CD4-positive, alpha-beta T cell treated with Interleukin-10 for 1 hour (primary cell): ENCODE measurements around the gene LGALS7B.
"Not testable (repeated sequence)": the region's sequence is repeated elsewhere in the genome, so short reads cannot be mapped to it uniquely, and the experiment has no call there.

ENCODE experiments used
- DNase-seq: peaks from one replicate; pipeline ENCODE4 v3.0.0-alpha.2; 2020

The LGALS7B gene

DNA sequence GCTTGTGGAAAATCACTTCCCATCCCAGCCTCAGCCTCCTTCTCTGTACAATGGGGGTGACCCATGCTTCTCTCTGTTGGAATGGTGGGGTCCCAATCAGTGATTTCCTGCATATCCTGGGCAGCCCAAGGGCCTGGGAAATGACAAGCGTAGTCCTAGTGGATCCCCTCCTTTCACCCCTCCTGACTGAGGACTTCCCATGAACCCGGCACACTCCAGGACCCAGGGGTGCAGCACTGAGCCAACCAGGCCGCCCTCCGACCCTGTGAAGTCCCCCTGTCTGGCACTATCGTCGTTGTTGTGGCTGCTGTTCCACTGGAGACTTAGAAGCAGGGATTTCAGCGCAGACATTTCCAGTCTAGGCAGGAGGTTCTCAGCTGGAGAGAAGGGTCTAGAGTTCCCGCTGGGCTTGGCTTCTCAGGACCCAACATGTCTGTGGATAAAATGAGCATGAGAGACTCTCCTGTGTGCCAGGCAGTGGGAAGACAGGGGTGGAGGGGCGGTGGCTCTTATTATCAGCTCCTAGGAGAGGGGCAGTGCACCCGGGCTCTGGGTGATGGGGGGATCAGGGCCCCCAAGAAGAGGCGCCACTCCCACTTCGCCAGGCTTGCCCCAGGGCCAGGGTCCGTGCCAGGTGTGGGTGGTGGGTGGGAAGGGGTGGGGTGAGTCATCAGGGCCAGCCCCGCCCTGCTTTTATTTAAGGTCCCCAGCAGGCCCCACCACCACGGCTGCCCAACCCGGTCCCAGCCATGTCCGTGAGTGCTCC is at the start of gene LGALS7B:
TSS of gene LGALS7B (plus strand) at position 723 of the 766 bp plus-strand sequence. CDS start at position 750, 27 bp downstream.
- no peak for DNase-seq

DNA sequence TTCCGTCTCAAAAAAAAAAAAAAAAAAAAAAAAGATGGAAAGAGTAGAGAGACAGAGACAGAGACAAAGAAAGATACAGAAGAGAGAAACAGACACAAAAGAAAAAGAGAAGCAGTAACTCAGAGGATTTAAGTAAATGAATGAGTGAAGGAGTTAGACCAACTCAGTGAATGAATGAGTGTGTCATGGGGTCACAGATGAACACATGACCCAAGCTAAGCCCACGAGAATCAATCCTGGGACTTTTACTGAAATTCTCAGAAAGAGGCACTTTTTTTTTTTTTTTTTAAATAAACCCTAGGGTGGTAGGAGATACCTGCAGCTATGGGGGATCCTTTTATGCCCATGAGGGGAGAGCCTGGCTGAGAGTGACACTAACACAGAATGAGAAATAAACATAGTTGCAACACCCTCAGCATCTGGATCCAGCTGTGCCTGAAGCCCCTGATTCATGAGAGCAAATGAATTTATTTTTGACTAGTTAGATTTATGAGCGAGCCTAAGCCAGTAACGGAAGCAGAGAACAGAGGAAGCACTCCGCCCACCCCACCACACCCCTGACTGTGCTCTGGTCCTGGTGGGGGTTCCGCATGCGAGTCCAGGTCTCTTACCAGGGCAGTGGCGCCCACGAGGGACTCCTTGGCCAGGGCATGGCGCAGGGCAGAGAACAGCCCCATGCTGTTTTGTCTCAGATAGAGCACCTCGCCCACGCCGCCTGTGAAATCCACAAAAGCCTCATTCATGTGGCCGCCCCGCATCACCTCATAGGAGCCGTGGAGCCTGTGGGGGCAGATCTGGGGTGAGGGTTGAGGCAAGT is 49.4 kb upstream of the LGALS7B start:
- DNase-seq = no peak

DNA sequence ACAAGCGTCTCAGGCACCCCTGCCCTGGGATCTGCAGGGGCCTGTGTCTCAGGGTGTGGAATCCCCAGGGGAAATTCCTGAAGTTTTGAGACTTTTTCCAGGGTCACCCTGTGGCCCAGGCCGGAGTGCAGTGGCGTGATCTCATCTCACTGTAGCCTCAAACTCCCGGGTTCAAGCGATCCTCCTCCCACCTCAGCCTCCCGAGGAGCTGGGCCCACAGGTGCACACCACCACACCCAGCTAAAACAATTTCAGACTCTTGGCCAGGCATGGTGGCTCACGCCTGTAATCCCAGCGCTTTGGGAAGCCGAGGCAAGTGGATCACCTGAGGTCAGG is 48.8 kb upstream of the LGALS7B start:
- DNase-seq = no peak

DNA sequence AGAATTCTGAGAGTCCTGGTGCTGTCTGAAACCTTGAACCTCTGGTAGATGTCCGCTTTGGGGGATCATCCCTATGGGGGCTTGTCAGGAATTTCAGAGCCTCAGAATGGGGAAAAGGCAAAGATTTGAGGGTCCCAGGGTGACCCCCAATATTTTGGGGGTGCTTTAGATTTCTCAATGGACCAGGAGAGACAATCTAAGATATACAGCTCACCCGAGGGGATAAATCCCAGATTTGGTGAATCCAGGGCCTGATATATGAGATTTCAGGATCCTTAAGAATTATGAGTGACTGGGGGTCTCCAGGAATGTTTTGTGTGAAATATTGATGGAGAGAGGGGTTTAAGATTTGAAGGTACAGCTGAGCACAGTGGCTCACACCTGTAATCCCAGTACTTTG is 48.1 kb upstream of the LGALS7B start:
- no peak for DNase-seq

DNA sequence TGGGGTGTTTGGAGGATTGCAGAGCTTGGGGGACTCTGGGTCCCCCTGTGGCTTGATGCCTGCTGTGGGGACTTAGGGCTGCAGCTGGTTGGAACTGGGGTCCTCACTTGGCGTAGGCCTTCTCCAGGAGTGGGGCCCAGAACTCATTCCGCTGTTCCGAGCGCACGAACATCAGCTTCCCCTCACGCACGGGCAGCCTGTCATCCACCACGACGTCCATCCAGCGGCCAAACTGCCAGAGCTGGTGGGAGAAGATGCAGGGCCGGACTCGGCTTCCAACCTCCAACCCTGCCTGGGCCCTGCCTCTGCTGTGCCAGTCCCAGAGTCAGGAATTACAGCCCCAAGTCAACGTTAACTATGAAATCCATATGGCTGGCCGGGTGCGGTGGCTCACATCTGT is 47.3 kb upstream of the LGALS7B start:
- DNase-seq = no peak

DNA sequence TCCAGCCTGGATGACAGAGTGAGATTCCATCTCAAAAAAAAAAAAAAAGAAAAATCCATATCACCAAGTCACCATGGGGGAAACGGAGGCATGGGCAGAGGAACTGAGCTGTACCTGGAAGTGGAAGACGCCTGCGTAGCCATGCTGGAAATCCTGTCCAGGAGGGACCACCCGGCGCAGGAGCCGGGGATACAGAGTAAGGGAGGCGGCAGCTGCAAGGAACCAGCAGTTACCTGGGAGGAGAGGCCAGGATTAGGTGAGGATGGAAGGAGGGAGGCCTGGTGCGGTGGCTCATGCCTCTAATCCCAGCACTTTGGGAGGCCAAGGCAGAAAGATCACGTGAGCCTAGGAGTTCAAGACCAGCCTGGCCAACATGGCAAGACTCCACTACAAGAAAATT is 46.7 kb upstream of the LGALS7B start:
- DNase-seq = no peak

DNA sequence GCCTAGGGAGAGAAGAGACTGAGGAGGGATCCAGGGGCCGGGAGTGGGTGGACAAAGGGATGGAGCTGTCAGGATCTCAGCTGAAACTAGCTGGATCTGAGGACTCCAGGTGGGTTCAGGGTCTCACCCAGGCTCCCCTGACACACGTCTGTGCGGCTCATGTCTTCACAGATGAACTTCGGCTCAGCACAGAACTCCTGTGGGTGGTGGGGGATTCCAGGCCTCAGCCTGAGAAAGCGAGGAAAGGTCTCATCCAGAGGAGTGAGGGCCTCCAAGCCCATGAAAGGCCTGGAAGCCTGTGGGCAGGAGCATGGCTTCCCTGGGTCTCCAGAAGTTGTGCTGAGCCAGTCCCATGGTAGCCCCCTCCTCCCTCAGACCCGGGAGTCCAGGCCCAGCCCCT is 46.1 kb upstream of the LGALS7B start:
- no peak for DNase-seq

DNA sequence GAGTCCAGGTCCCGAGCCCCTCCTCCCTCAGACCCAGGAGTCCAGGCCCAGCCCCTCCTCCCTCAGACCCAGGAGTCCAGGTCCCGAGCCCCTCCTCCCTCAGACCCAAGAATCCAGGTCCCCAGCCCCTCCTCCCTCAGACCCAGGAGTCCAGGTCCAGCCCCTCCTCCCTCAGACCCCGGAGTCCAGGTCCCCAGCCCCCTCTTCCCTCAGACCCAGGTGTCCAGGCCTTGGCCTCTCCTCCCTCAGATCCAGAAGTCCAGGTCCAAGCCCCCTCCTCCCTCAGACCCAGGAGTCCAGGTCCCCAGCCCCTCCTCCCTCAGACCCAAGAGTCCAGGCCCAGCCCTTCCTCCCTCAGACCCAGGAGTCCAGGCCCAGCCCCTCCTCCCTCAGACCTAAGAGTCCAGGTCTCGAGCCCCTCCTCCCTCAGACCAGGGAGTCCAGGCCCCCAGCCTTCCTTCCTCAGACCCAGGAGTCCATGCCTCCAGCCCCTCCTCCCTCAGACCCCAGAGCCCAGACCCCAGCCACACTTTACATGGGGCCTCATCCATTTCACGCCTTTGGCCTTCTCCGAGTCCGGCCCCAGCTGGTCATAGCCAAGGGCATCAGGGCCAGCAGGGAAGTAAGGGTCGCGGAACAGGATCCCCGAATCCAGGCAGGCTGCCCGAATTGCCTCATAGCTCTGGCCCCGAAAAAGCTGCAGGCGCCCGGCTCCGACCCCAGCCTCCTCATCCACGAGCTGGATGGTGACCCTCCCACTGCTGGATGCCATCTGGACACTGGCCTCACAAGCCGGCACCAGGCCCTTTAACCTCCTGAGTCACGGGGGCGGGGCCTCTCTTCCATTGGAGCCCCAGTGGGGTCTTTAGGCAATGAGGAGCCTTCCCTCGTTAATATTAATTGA is 45.4 kb upstream of the LGALS7B start:
- no peak for DNase-seq

DNA sequence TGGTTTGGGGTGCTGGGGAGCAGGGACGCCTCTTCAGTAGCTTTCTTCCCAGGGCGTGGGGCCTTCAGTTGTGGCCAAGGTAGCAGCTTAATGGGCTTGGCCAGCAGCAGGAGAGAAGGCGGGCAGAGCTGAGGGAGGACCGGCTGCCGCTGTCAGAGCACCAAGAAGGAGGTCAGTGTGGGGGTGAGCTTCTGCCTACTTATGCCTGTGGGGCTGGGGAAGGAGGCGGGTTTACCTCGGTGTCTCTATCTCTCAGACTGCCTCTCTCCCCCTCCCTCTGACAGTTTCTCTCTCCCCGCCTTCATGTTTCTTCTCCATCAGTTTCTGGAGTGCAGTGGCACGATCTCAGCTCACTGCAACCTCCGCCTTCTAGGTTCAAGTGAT is 44.7 kb upstream of the LGALS7B start, which contains the start of gene CAPN12:
TSS of gene CAPN12 (minus strand) at position 177 of the 384 bp plus-strand sequence. CDS start 309 bp downstream, outside the sequence.
- DNase-seq = no peak

DNA sequence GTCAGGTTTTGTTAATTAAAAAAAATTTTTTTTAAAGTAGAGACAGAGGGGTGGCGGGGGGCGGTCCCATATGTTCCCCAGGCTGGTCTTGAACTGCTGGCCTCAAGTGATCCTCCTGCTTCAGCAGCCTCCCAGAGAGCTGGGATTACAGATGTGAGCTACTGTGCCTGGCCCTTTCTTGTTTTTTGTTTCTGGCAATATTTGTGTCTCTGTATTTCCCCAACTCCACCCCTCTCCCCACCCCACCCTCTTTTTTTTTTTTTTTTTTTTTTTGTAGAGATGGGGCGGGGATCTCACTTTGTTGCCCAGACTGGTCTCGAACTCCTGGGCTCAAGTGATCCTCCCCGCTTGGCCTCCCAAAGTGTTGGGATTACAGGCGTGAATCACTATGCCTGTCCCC is 44.1 kb upstream of the LGALS7B start:
- DNase-seq = no peak

DNA sequence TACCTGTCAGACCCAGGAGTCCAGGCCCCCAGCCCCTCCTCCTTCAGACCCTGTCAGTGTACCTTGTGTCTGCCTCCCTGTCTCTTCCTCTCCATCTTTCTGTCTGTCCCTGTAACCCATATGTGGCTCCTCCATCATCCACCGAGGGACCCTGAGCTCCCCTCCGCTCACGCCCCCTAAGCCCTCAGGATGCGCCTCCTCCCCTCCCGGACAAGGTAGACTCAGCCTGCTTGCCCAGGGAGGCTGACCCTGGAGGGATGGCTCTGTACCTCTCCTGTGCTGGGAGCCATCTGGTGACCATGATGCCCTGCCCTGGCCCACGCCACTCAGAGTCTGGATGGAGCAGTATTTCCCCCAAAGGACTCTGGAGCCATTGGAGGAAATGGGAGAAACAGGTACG is 43.7 kb upstream of the LGALS7B start:
- no peak for DNase-seq

DNA sequence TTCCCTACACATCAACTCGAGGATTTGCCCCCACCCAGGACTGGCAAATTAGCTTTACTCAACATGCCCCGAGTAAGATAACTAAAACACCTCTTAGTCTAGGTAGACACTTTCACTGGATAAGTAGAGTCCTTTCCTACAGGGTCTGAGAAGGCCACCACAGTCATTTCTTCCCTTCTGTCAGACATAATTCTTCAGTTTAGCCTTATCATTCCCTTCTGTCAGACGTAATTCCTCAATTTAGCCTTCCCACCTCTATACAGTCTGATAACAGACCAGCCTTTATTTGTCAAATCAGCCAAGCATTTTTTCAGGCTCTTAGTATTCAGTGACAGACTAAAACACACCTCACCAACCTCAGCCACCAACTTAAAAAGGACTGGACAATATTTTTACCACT is 35.2 kb upstream of the LGALS7B start:
- not testable (repeated sequence) for DNase-seq

DNA sequence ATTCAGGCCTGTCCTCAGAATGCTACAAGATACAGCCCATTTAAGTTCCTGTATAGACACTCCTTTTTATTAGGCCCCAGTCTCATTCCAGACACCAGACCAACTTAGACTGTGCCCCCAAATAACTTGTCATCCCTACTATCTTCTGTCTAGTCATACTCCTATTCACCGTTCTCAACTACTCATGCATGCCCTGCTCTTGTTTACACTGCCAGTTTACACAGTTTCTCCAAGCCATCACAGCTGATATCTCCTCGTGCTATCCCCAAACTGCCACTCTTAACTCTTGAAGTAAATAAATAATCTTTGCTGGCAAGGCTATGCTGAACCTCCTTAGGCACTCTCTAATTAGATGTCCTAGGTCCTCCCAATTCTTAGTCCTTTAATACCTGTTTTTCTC is 34.8 kb upstream of the LGALS7B start:
- not testable (repeated sequence) for DNase-seq

DNA sequence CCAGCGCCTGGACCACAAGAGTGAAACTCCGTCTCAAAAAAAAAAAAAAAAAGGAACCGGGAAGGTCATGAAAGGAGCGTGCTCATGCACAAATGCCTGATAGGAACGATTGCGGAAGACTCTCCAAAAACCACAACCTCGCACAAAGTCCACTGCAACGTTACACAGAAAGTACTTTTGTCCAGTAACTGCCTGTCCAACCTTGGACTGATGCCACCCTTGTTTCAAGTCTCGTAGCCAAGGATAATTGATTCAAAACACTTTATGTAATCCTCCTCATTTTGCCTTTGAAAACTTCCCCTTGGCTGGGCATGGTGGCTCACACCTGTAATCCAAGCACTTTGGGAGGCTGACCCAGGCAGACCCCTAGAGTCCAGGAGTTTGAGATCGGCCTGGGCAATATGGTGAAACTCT is 29.4 kb upstream of the LGALS7B start:
- DNase-seq = no peak

DNA sequence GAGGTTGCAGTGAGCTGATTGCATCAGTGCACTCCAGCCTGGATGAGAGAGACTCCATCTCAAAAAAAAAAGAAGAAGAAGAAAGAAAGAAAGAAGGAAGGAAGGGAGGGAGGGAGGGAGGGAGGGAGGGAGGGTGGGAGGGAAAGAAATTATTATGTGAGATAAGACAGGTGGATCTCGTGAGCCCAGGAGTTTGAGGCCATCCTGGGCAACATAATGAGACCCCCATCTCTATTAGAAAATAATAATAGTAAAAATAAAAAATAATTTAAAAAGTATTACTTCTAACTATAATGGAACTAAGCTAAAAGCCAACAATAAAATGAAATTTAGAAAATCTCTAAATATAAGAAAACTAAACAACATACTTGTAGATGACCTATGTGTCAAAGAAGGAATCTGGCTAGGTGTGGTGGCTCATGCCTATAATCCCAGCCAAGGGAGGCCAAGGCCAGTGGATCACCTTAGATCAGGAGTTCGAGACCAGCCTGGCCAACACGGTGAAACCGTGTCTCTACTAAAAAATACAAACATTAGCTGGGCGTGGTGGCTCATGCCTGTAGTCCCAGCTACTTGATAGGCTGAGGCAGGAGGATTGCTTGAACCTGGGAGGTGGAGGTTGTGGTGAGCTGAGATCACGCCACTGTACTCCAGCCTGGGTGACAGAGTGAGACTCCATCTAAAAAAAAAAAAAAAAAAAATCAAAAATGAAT is 28.0 kb upstream of the LGALS7B start:
- DNase-seq = not testable (repeated sequence)

DNA sequence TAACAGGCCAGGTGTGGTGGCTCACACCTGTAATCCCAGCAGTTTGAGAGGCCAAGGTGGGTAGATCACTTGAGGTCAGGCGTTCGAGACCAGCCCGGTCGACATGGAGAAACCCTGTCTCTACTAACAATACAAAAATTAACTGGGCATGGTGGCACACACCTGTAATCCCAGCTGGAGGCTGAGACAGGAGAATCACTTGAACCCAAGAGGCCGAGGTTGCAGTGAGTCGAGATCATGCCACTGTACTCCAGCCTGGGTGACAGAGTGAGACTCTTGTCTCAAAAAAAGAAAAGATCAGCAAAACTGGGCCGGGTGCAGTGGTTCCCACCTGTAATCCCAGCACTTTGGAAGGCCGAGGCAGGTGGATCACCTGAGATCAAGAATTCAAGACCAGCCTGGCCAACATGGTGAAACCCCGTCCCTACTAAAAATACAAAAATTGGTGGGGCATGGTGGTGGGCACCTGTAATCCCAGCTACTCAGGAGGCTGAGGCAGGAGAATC is 27.1 kb upstream of the LGALS7B start:
- not testable (repeated sequence) for DNase-seq

DNA sequence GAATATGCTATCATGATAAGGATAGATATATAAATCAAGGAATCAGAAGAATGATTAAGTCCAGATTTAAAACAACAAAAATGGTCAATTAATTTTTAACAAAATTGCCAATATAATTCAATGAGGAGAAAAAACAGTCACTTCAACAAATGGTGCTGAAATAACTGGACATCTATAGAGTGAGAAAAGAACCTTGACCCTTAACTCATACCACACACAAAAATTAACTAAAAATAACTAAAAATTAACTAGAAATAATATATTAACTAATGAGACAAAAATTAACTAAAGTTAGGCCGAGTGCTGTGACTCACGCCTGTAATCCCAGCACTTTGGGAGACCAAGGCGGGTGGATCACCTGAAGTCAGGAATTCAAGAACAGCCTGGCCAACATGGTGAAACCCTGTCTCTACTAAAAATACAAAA is 25.2 kb upstream of the LGALS7B start:
- DNase-seq = no peak

DNA sequence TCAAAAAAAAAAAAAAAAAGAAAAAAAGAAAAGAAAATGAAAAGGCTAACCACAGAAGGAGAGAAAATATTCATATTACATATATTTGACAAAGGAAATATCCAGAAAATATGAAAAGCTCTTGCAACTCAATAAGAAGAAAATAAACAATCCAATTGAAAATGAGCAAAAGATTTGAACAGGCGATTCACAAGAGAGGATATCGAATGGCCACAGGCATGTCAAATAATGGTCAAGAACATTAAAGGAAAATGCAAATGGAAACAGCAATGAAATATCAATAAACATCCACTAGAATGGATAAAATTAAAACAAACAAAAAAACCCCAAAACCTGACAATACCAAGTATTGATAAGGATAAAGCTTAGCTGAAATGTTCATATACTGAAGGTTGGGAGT is 23.8 kb upstream of the LGALS7B start:
- no peak for DNase-seq

DNA sequence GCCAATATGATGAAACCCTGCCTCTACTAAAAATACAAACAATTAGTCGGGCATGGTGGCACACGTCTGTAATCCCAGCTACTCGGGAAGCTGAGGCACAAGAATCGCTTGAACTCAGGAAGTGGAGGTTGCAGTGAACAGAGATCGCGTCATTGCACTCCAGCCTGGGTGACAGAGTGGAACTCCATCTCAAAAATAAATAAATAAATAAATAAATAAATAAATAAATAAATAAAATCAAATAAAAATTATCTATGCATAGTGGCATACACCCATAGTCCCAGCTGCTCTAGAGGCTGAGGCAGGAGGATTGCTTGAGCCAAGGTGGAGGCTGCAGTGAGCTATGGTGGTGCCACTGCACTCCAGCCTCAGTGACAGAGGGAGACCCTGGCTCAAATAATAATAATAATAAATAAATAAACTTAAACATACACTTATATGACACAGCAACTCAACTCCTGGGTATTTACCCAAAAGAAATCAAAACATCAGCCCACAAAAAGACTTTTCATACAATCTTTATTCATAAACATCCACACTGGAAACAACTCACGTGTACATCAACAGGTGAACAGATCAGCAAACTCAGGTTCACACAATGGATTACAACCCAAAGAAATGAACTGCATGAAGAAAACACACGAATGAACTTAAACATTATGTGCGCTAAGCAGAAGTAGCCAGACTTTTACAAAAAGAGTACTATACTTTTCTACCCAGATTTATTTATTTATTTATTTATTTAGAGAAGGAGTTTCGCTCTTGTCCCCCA is 22.5 kb upstream of the LGALS7B start:
- no peak for DNase-seq

DNA sequence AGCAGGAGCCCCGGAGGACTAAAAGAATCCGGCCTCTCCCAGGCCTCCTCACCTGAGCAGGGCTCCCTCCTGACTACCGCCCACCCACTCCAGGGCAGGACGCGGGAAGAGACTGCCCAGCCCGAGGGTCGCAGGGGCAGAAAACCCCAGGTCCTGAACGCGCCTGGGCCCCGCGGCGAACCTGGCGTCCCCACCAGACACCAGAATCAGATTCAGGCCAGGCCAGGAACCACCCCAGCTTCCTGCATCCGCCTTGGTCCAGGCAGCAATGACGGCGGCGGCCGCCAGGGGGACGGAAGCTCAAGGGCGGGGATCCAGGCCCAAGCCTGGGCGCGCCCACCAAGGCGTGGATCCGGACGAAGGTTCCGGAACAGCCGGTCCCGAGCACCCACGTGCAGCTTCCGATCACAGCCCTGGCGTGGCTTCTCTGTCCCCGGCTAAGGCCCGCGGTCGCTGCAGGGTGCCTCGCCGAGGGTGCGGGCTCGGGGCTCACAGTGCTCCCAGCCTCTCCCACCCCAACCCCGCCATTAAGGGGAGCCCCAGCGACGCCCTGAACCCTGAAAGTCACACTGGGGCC is 19.3 kb upstream of the LGALS7B start:
- DNase-seq = peak; percentile 90
